ENCODE results near the gene COX17.

The COX17 gene

GRCh38 chr3:119673875-119674274 is 3.3 kb downstream of the COX17 start:
- no peak for DNase-seq (ENCODE audit: low read depth)

GRCh38 chr3:119672776-119673175 is 4.4 kb downstream of the COX17 start:
- DNase-seq (ENCODE audit: low read depth) = no peak

- DNase-seq (ENCODE audit: low read depth) = no peak
These were observed 7.2 kb downstream of the COX17 start for GRCh38 chr3:119669906-119670570.

- no peak for DNase-seq (ENCODE audit: low read depth)
These were observed 11.1 kb downstream of the COX17 start for GRCh38 chr3:119665954-119666559.

- DNase-seq (ENCODE audit: low read depth) = no peak
These were observed 12.3 kb downstream of the COX17 start for GRCh38 chr3:119664850-119665379.

- no peak for DNase-seq (ENCODE audit: low read depth)
These were observed 12.8 kb downstream of the COX17 start for GRCh38 chr3:119664370-119664769.

GRCh38 chr3:119663885-119664284 is 13.3 kb downstream of the COX17 start:
- DNase-seq (ENCODE audit: low read depth) = no peak

- no peak for DNase-seq (ENCODE audit: low read depth)
These were observed 14.4 kb downstream of the COX17 start for GRCh38 chr3:119662604-119663373.

- no peak for DNase-seq (ENCODE audit: low read depth)
These were observed 16.4 kb downstream of the COX17 start, which contains the start of gene POPDC2 for GRCh38 chr3:119660474-119661440. Gene POPDC2 (minus strand): TSS chr3:119660589. CDS start chr3:119660423, 166 bp downstream.

- DNase-seq (ENCODE audit: low read depth) = no peak
These were observed 17.5 kb downstream of the COX17 start for GRCh38 chr3:119659606-119660291.

- no peak for DNase-seq (ENCODE audit: low read depth)
These were observed 18.2 kb downstream of the COX17 start for GRCh38 chr3:119658994-119659393.

GRCh38 chr3:119657887-119658702 is 19.1 kb downstream of the COX17 start:
- DNase-seq (ENCODE audit: low read depth) = no peak

GRCh38 chr3:119653876-119654275 is 23.3 kb downstream of the COX17 start:
- no peak for DNase-seq (ENCODE audit: low read depth)

- DNase-seq (ENCODE audit: low read depth) = no peak
These were observed 24.7 kb downstream of the COX17 start for GRCh38 chr3:119652306-119653033.

GRCh38 chr3:119649761-119650160 is 27.4 kb downstream of the COX17 start:
- no peak for DNase-seq (ENCODE audit: low read depth)

GRCh38 chr3:119647843-119648575 is 29.2 kb downstream of the COX17 start:
- no peak for DNase-seq (ENCODE audit: low read depth)

- DNase-seq (ENCODE audit: low read depth) = no peak
These were observed 30.0 kb downstream of the COX17 start for GRCh38 chr3:119647171-119647570.

- DNase-seq (ENCODE audit: low read depth) = no peak
These were observed 31.4 kb downstream of the COX17 start for GRCh38 chr3:119645813-119646212.

- no peak for DNase-seq (ENCODE audit: low read depth)
These were observed 32.7 kb downstream of the COX17 start for GRCh38 chr3:119644481-119644880.
